Measurements from ENCODE around the gene PDE6A.
A peak's percentile ranks its signal among the peaks of the same experiment; 100 is the strongest.

Gene PDE6A

GRCh38 chr5:149944666-149945065 is at the start of gene PDE6A:
Gene PDE6A, minus strand, starts transcription at chr5:149944793. Its CDS starts 120 bp downstream, at chr5:149944673.
- Mint-ChIP-seq H3K4me1 (no peaks in the 10 kb centered on the region), H3K4me3 (no peak within 1 kb of the TSS), H3K27ac (no peak within 1 kb of the TSS), H3K9me3 (no peaks in the 10 kb centered on the region), H3K27me3 (no peaks in the 10 kb centered on the region)
- ATAC-seq, result no peak
- no peak for DNase-seq

GRCh38 chr5:149993471-149993870 is 48.9 kb upstream of the PDE6A start:
- Mint-ChIP-seq H3K9me3 (no peaks in the 10 kb centered on the region), H3K4me1 (peaks cover under 1% of the 10 kb centered on the region), H3K4me3 (no peak overlapping the region), H3K27me3 (no peaks in the 10 kb centered on the region), H3K27ac (peak overlapping the region in 1 of 2 donors; percentile 63)
- DNase-seq (no peak), ATAC-seq (no peak)

- DNase-seq, result peak; percentile 51 to 63
- Mint-ChIP-seq H3K9me3 (no peaks in the 10 kb centered on the region), H3K27me3 (no peaks in the 10 kb centered on the region), H3K4me1 (no peaks in the 10 kb centered on the region), H3K4me3 (no peak overlapping the region), H3K27ac (no peak overlapping the region)
- peak; percentile 84 for ATAC-seq
Observed at GRCh38 chr5:149990518-149991376, 46.2 kb upstream of the PDE6A start.

- H3K27me3 Mint-ChIP-seq, result no peaks in the 10 kb centered on the region
- H3K4me1 Mint-ChIP-seq, result no peaks in the 10 kb centered on the region
- H3K27ac Mint-ChIP-seq, result no peak overlapping the region
- DNase-seq (no peak), ATAC-seq (no peak)
- H3K9me3 Mint-ChIP-seq, result no peaks in the 10 kb centered on the region
- no peak overlapping the region for H3K4me3 Mint-ChIP-seq
Observed at GRCh38 chr5:149988126-149988525, 43.5 kb upstream of the PDE6A start.

GRCh38 chr5:149982505-149982904 is 37.9 kb upstream of the PDE6A start:
- H3K4me1 Mint-ChIP-seq, result no peaks in the 10 kb centered on the region
- no peaks in the 10 kb centered on the region for H3K9me3 Mint-ChIP-seq
- no peak overlapping the region for H3K27ac Mint-ChIP-seq
- ATAC-seq (no peak), DNase-seq (no peak)
- H3K4me3 Mint-ChIP-seq, result no peak overlapping the region
- no peaks in the 10 kb centered on the region for H3K27me3 Mint-ChIP-seq

GRCh38 chr5:149981206-149981605 is 36.6 kb upstream of the PDE6A start:
- H3K27ac Mint-ChIP-seq, result no peak overlapping the region
- ATAC-seq, result no peak
- H3K4me1 Mint-ChIP-seq, result no peaks in the 10 kb centered on the region
- H3K9me3 Mint-ChIP-seq, result no peaks in the 10 kb centered on the region
- no peak for DNase-seq
- H3K27me3 Mint-ChIP-seq, result no peaks in the 10 kb centered on the region
- no peak overlapping the region for H3K4me3 Mint-ChIP-seq

- no peaks in the 10 kb centered on the region for H3K27me3 Mint-ChIP-seq
Observed at GRCh38 chr5:149979896-149980295, 35.3 kb upstream of the PDE6A start.

GRCh38 chr5:149975409-149975808 is 30.8 kb upstream of the PDE6A start:
- Mint-ChIP-seq H3K27ac (peak overlapping the region in 1 of 2 donors; percentile 35), H3K9me3 (no peaks in the 10 kb centered on the region), H3K27me3 (no peaks in the 10 kb centered on the region), H3K4me1 (peaks cover 8% of the 10 kb centered on the region), H3K4me3 (no peak overlapping the region)
- ATAC-seq (no peak), DNase-seq (no peak)

More at GRCh38 chr5:149979896-149980295, 35.3 kb upstream of the PDE6A start:
- DNase-seq (no peak), ATAC-seq (no peak)
- Mint-ChIP-seq H3K27ac (no peak overlapping the region), H3K9me3 (no peaks in the 10 kb centered on the region), H3K4me3 (no peak overlapping the region), H3K4me1 (peaks cover 6% of the 10 kb centered on the region)

- Mint-ChIP-seq H3K27me3 (no peaks in the 10 kb centered on the region), H3K9me3 (no peaks in the 10 kb centered on the region)
Observed at GRCh38 chr5:149969181-149969930, 24.8 kb upstream of the PDE6A start.

GRCh38 chr5:149966946-149967345 is 22.4 kb upstream of the PDE6A start:
- DNase-seq (no peak), ATAC-seq (no peak)
- no peak overlapping the region for H3K27ac Mint-ChIP-seq
- peaks cover 11% of the 10 kb centered on the region for H3K4me1 Mint-ChIP-seq
- H3K9me3 Mint-ChIP-seq, result no peaks in the 10 kb centered on the region
- H3K27me3 Mint-ChIP-seq, result no peaks in the 10 kb centered on the region
- H3K4me3 Mint-ChIP-seq, result no peak overlapping the region

More at GRCh38 chr5:149969181-149969930, 24.8 kb upstream of the PDE6A start:
- Mint-ChIP-seq H3K4me3 (no peak overlapping the region), H3K27ac (no peak overlapping the region), H3K4me1 (no peaks in the 10 kb centered on the region)
- DNase-seq, result no peak
- ATAC-seq, result no peak

- no peak for DNase-seq
- Mint-ChIP-seq H3K4me3 (no peak overlapping the region), H3K9me3 (no peaks in the 10 kb centered on the region)
Observed at GRCh38 chr5:149963729-149964128, 19.1 kb upstream of the PDE6A start.

GRCh38 chr5:149962601-149963300 is 18.2 kb upstream of the PDE6A start:
- ATAC-seq, result no peak
- H3K4me3 Mint-ChIP-seq, result no peak overlapping the region
- no peak for DNase-seq
- H3K27ac Mint-ChIP-seq, result no peak overlapping the region
- H3K27me3 Mint-ChIP-seq, result no peaks in the 10 kb centered on the region
- H3K9me3 Mint-ChIP-seq, result no peaks in the 10 kb centered on the region
- H3K4me1 Mint-ChIP-seq, result peaks cover 36% of the 10 kb centered on the region

More at GRCh38 chr5:149963729-149964128, 19.1 kb upstream of the PDE6A start:
- no peak for ATAC-seq
- Mint-ChIP-seq H3K27ac (peak overlapping the region in 1 of 2 donors; percentile 56), H3K27me3 (no peaks in the 10 kb centered on the region), H3K4me1 (peaks cover 36% of the 10 kb centered on the region)

- H3K4me3 Mint-ChIP-seq, result peak overlapping the region in 1 of 2 donors; percentile 98
- H3K4me1 Mint-ChIP-seq, result peaks cover 36% of the 10 kb centered on the region
- H3K9me3 Mint-ChIP-seq, result no peaks in the 10 kb centered on the region
- no peak overlapping the region for H3K27ac Mint-ChIP-seq
- DNase-seq (peak in 1 of 2 donors; percentile 8), ATAC-seq (no peak)
- no peaks in the 10 kb centered on the region for H3K27me3 Mint-ChIP-seq
Observed at GRCh38 chr5:149961957-149962409, 17.4 kb upstream of the PDE6A start.

- peak overlapping the region in 1 of 2 donors; percentile 83 for H3K27ac Mint-ChIP-seq
- no peaks in the 10 kb centered on the region for H3K9me3 Mint-ChIP-seq
- peak in 1 of 2 donors; percentile 3 for DNase-seq
- peaks cover 36% of the 10 kb centered on the region for H3K4me1 Mint-ChIP-seq
- H3K27me3 Mint-ChIP-seq, result no peaks in the 10 kb centered on the region
- H3K4me3 Mint-ChIP-seq, result peak overlapping the region; percentile 93 to 98
- ATAC-seq, result no peak
Observed at GRCh38 chr5:149961186-149961685, 16.6 kb upstream of the PDE6A start.

Data from stimulated activated naive CD8-positive, alpha-beta T cell treated with anti-CD3 and anti-CD28 coated beads, Interleukin-15, amount 100 ng/mL, for 72 hours (primary cell).